ENCODE results near the gene CCSER2. TPM values are rescaled to one million over a fixed set of nuclear protein-coding genes. Genes with fewer than 3 reads are reported as not detected.
"Not testable (repeated sequence)": the region's sequence is repeated elsewhere in the genome, so short reads cannot be mapped to it uniquely, and the experiment has no call there.

Gene CCSER2
- total RNA-seq, 2 donors from 2014 or later: 29.8 to 38.8 TPM

- H3K9me3 Mint-ChIP-seq: peaks cover 22% of the 10 kb centered on the region
- Histone ChIP-seq H3K4me3 (ENCODE audit: low read length) (no peak overlapping the region), H3K4me1 (ENCODE audit: control insufficient read depth, insufficient read depth, low read length) (peaks cover 6% of the 10 kb centered on the region), H3K27ac (ENCODE audit: low read depth, low read length) (no peak overlapping the region), H3K9ac (ENCODE audit: extremely low read depth, low read length, poor library complexity, severe bottlenecking) (no peak overlapping the region), H3K27me3 (ENCODE audit: control insufficient read depth, insufficient read depth, low read length, poor library complexity, severe bottlenecking) (no peaks in the 10 kb centered on the region), H3K9me3 (ENCODE audit: control insufficient read depth, low read length) (peaks cover 8% of the 10 kb centered on the region), H3K36me3 (ENCODE audit: control insufficient read depth, insufficient read depth, low read length) (no peaks in the 10 kb centered on the region)
- H3K27ac Mint-ChIP-seq: no peak overlapping the region
- H3K4me1 Mint-ChIP-seq: peaks cover 22% of the 10 kb centered on the region
- no peak for TF ChIP-seq CTCF (conservative IDR thresholded peaks at IDR 0.05)
- 97 to 100% methylated on average over 1 to 4 of the region's 4 CpGs for WGBS, 2 experiments (ENCODE audit: insufficient coverage in 1 of 2, insufficient read length in 1 of 2)
- no peaks in the 10 kb centered on the region for H3K27me3 Mint-ChIP-seq (ENCODE audit: insufficient read depth)
- DNase-seq: no peak
- peaks cover 24% of the 10 kb centered on the region for H3K36me3 Mint-ChIP-seq (ENCODE audit: low read depth)
- no peak overlapping the region for H3K4me3 Mint-ChIP-seq
These were observed 16.1 kb downstream of the CCSER2 start for GRCh38 chr10:84344526-84344925.

- Mint-ChIP-seq H3K36me3 (ENCODE audit: low read depth) (peaks cover 26% of the 10 kb centered on the region), H3K4me1 (peaks cover 14% of the 10 kb centered on the region), H3K9me3 (peaks cover 22% of the 10 kb centered on the region)
- H3K27ac ChIP-seq (ENCODE audit: low read depth, low read length); H3K4me3 Mint-ChIP-seq; H3K27me3 ChIP-seq (ENCODE audit: control insufficient read depth, insufficient read depth, low read length, poor library complexity, severe bottlenecking); DNase-seq; H3K9me3 ChIP-seq (ENCODE audit: control insufficient read depth, low read length); H3K27ac Mint-ChIP-seq; H3K36me3 ChIP-seq (ENCODE audit: control insufficient read depth, insufficient read depth, low read length); H3K9ac ChIP-seq (ENCODE audit: extremely low read depth, low read length, poor library complexity, severe bottlenecking); H3K4me1 ChIP-seq (ENCODE audit: control insufficient read depth, insufficient read depth, low read length); H3K27me3 Mint-ChIP-seq (ENCODE audit: insufficient read depth); H3K4me3 ChIP-seq (ENCODE audit: low read length): not testable (repeated sequence)
- WGBS, 2 experiments (ENCODE audit: insufficient coverage in 1 of 2, insufficient read length in 1 of 2): 95 to 97% methylated on average over 12 to 31 of the region's 31 CpGs
These were observed 19.2 kb downstream of the CCSER2 start for GRCh38 chr10:84347575-84348002.

DNA sequence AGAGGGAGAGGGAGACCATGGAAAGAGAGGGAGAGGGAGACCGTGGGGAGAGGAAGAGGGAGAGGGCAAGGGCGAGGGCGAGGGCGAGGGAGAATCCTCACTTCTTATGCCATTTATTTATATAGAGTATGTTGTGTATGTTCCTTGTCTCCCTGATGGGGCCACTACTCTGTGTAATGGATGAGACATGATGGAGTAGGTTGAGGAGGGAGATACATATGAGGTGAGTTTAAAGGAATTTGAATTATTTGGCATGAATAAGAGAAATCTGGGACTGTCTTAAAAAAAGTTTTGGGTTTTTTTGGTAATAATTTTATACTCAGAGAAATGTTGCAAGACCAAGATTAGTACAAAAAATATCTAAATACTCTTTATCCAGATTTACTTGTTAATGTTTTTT is 20.1 kb downstream of the CCSER2 start:
- H3K4me3 Mint-ChIP-seq: no peak overlapping the region
- Histone ChIP-seq H3K9ac (ENCODE audit: extremely low read depth, low read length, poor library complexity, severe bottlenecking) (no peak overlapping the region), H3K4me3 (ENCODE audit: low read length) (no peak overlapping the region), H3K36me3 (ENCODE audit: control insufficient read depth, insufficient read depth, low read length) (no peaks in the 10 kb centered on the region), H3K4me1 (ENCODE audit: control insufficient read depth, insufficient read depth, low read length) (no peaks in the 10 kb centered on the region), H3K9me3 (ENCODE audit: control insufficient read depth, low read length) (peaks cover 8% of the 10 kb centered on the region), H3K27ac (ENCODE audit: low read depth, low read length) (no peak overlapping the region), H3K27me3 (ENCODE audit: control insufficient read depth, insufficient read depth, low read length, poor library complexity, severe bottlenecking) (no peaks in the 10 kb centered on the region)
- no peak for DNase-seq
- TF ChIP-seq CTCF (conservative IDR thresholded peaks at IDR 0.05): no peak
- WGBS, 2 experiments (ENCODE audit: insufficient coverage in 1 of 2, insufficient read length in 1 of 2): 94% methylated on average over 4 of the region's 4 CpGs; no CpG with 5 or more reads in 1 of the 2 experiments
- H3K27ac Mint-ChIP-seq: no peak overlapping the region
- peaks cover 22% of the 10 kb centered on the region for H3K9me3 Mint-ChIP-seq
- H3K36me3 Mint-ChIP-seq (ENCODE audit: low read depth): peaks cover 26% of the 10 kb centered on the region
- H3K4me1 Mint-ChIP-seq: peaks cover 13% of the 10 kb centered on the region
- no peaks in the 10 kb centered on the region for H3K27me3 Mint-ChIP-seq (ENCODE audit: insufficient read depth)

DNA sequence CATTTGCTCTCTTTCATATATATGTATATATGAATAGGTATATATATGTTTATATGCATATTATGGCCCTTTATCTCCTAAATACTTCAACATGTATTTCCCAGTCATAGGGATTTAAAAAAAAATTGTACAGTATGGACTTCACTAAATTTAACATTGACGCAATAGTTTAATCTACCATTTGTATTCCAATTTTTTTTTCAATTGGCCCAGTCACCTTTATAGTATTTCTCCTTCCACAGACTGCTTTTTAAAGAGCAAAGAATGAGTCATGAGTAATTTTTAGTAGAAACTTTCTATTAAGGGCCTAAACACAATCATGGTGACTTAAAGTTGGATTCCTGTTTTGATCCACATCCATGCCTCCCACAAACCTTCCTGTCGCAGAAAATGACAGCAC is 20.5 kb downstream of the CCSER2 start:
- DNase-seq: no peak
- no peaks in the 10 kb centered on the region for H3K36me3 ChIP-seq (ENCODE audit: control insufficient read depth, insufficient read depth, low read length)
- no peak overlapping the region for H3K27ac Mint-ChIP-seq
- H3K9ac ChIP-seq (ENCODE audit: extremely low read depth, low read length, poor library complexity, severe bottlenecking): no peak overlapping the region
- WGBS, 2 experiments (ENCODE audit: insufficient coverage in 1 of 2, insufficient read length in 1 of 2): 97 to 100% methylated on average over 2 of the region's 2 CpGs
- peaks cover 17% of the 10 kb centered on the region for H3K4me1 Mint-ChIP-seq
- no peaks in the 10 kb centered on the region for H3K27me3 Mint-ChIP-seq (ENCODE audit: insufficient read depth)
- H3K9me3 Mint-ChIP-seq: peaks cover 22% of the 10 kb centered on the region
- no peak for TF ChIP-seq CTCF (conservative IDR thresholded peaks at IDR 0.05)
- no peaks in the 10 kb centered on the region for H3K4me1 ChIP-seq (ENCODE audit: control insufficient read depth, insufficient read depth, low read length)
- H3K4me3 Mint-ChIP-seq: no peak overlapping the region
- H3K27me3 ChIP-seq (ENCODE audit: control insufficient read depth, insufficient read depth, low read length, poor library complexity, severe bottlenecking): no peaks in the 10 kb centered on the region
- H3K27ac ChIP-seq (ENCODE audit: low read depth, low read length): no peak overlapping the region
- H3K4me3 ChIP-seq (ENCODE audit: low read length): no peak overlapping the region
- H3K36me3 Mint-ChIP-seq (ENCODE audit: low read depth): peaks cover 26% of the 10 kb centered on the region
- peaks cover 8% of the 10 kb centered on the region for H3K9me3 ChIP-seq (ENCODE audit: control insufficient read depth, low read length)
